Upper lobe of right lung (tissue), 1 donor: ENCODE data around the gene BAG5. TPM values are rescaled to one million over a fixed set of nuclear protein-coding genes. Genes with fewer than 3 reads are reported as not detected.

Source experiments
- ATAC-seq: fragments of 200-7000 bp; cut with Tn5 transposase; one replicate; pipeline ENCODE4 v1.9.1; 2020; ENCODE audit warnings: mild to moderate bottlenecking, moderate library complexity
- DNase-seq: peaks from one replicate; pipeline ENCODE4 v3.0.0-alpha.2; 2020
- H3K27ac ChIP-seq: fragments of 200-600 bp; one replicate; pipeline ENCODE4 v1.8.0; 2022
- H3K27me3 ChIP-seq: fragments of 200-600 bp; one replicate; pipeline ENCODE4 v1.8.0; 2022; ENCODE audit warnings: mild to moderate bottlenecking
- H3K36me3 ChIP-seq: fragments of 200-600 bp; one replicate; pipeline ENCODE4 v1.8.0; 2022
- H3K4me1 ChIP-seq: fragments of 200-600 bp; one replicate; pipeline ENCODE4 v1.8.0; 2022
- H3K4me3 ChIP-seq: fragments of 200-600 bp; one replicate; pipeline ENCODE4 v1.8.0; 2022; ENCODE audit warnings: mild to moderate bottlenecking
- H3K9me3 ChIP-seq: fragments of 200-600 bp; one replicate; pipeline ENCODE4 v1.8.0; 2022
- intact Hi-C: fragments of 100-400 bp; cut with DNase I; formaldehyde crosslinking; loops from one replicate; pipeline ENCODE4 v1.11.0; 2022
- total RNA-seq: library from RNA; stranded (reverse); fragmentation: NEBNext Ultra II Directional; extraction: Animal tissue kit (Norgen Biotek cat#: 25700); gene quantifications from one replicate; pipeline ENCODE4 v1.2.1, GENCODE V29; 2021
- TF ChIP-seq, protein P1 (sequence below): fragments of 200-600 bp; IDR thresholded peaks from one replicate; pipeline ENCODE4 v1.8.0; 2022; ENCODE audit warnings: antibody characterized with exemption
- donor health status: DM: no; HTN: yes; CAD: no; lungs with severe emphysema.

The BAG5 gene
- total RNA-seq, 1 donor from 2014 or later = 33.0 TPM

DNA sequence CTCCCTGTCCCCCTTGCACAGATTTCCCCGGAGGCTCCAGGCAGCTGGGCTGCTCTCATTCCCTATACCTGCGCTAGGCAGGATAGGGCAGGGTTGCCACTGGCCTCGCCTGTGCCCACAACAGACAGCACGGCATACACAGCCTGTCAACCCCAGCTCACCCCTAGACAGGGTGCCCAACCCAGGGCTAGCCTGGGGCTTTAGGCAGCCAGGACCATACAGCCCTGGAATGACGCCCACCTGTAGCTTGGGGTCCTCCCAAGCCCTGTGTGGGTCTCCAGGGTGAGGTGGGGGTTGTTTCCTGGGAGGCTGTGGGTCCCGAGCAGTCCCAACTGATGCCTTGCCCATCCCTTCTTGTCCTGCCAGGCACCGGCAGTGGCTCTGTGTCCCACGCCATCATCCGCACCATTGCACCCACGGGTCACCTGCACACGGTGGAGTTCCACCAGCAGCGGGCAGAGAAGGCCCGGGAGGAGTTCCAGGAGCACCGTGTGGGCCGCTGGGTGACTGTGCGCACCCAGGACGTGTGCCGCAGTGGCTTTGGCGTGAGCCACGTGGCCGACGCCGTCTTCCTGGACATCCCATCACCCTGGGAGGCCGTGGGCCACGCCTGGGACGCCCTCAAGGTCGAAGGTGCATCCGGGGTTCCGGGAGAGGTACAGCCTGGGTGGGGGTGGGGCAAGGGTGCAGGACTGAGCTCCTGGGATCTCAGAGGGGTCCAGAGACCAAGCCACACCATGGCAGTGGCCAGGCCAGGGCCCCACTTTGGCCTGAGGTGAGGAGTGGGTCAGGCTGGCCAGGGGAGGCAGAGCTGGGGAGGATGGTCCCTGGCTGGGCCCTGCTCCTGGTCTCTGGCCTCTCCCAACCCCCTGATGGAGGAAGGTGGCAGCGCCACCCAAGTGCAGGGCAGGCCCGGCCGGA lies 30.0 kb downstream of the BAG5 start:
- Histone ChIP-seq H3K36me3 (peaks cover 26% of the 10 kb centered on the region), H3K4me1 (peaks cover 23% of the 10 kb centered on the region), H3K27ac (no peak overlapping the region), H3K9me3 (no peaks in the 10 kb centered on the region), H3K4me3 (no peak overlapping the region), H3K27me3 (no peaks in the 10 kb centered on the region)
- TF ChIP-seq, protein P1, sequence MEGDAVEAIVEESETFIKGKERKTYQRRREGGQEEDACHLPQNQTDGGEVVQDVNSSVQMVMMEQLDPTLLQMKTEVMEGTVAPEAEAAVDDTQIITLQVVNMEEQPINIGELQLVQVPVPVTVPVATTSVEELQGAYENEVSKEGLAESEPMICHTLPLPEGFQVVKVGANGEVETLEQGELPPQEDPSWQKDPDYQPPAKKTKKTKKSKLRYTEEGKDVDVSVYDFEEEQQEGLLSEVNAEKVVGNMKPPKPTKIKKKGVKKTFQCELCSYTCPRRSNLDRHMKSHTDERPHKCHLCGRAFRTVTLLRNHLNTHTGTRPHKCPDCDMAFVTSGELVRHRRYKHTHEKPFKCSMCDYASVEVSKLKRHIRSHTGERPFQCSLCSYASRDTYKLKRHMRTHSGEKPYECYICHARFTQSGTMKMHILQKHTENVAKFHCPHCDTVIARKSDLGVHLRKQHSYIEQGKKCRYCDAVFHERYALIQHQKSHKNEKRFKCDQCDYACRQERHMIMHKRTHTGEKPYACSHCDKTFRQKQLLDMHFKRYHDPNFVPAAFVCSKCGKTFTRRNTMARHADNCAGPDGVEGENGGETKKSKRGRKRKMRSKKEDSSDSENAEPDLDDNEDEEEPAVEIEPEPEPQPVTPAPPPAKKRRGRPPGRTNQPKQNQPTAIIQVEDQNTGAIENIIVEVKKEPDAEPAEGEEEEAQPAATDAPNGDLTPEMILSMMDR = no peak
- no peak for ATAC-seq
- intact Hi-C loops = no loop called here
- no peak for DNase-seq

DNA sequence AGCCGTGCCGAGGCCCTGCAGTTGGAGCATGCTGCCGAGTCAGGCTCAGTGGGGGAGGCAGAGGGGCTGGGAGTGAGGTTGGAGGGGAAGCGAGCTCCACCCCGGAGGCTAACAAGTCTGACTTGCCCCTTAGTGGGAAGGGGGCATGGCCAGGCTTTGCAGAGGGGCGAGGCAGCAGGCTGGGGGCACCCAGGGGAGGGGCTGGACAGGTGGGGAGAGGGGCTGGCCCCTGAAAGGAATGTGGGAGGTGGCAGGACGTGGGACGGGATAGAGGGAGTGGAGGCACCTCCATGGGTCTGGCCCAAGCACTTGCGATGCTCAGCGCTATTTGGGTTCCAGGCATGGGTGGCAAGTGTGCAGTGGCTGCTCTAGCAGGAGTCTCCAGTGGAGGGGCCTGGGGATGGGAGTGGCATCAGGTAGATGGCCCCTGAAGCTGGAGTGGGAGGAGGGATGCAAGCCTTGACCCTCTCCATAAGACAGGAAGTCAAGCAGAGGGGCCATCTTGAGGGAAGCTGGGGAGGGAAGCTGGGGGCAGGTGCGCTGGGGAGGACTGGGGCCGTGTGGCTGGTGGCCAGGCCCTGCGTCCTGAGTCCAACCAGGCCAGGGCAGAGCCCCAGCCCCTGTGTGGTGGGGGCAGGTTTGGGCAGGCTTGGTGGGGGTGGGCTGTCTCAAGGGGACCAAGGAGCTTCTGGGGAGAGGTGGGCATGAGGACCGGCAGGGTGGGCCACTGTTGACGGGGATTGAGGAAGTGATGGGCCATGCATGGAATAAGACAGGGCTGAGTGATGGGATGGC lies 30.8 kb downstream of the BAG5 start:
- Histone ChIP-seq H3K27ac (no peak overlapping the region), H3K4me3 (no peak overlapping the region), H3K4me1 (peaks cover 27% of the 10 kb centered on the region), H3K36me3 (peaks cover 26% of the 10 kb centered on the region), H3K27me3 (no peaks in the 10 kb centered on the region), H3K9me3 (no peaks in the 10 kb centered on the region)
- ATAC-seq = no peak
- DNase-seq = no peak
- intact Hi-C loops = no loop called here
- TF ChIP-seq, protein P1 = no peak

DNA sequence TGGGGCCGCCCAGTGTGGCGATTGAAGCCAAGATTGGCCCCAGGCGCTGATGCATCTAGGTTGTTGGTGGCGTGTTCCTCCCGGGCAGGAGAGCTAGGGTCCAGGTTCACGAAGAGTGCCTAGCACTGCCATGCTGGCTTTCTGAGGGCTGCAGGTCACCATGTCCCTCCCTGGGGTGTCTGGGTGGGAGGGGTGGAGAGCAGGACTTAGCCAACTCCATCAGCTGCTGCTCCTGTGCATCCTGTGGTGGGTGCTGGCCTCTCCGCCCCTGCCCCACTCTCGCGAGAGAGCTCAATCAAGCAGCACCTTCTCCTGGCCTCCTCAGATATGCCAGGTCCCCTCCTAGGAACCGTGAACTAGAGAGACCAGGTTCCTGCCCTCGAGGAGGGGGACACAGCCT lies 31.6 kb downstream of the BAG5 start:
- TF ChIP-seq, protein P1 = no peak
- ATAC-seq (no peak), DNase-seq (no peak)
- intact Hi-C loops = no loop called here
- Histone ChIP-seq H3K27ac (no peak overlapping the region), H3K36me3 (peaks cover 26% of the 10 kb centered on the region), H3K27me3 (no peaks in the 10 kb centered on the region), H3K4me3 (no peak overlapping the region), H3K9me3 (no peaks in the 10 kb centered on the region), H3K4me1 (peaks cover 29% of the 10 kb centered on the region)

DNA sequence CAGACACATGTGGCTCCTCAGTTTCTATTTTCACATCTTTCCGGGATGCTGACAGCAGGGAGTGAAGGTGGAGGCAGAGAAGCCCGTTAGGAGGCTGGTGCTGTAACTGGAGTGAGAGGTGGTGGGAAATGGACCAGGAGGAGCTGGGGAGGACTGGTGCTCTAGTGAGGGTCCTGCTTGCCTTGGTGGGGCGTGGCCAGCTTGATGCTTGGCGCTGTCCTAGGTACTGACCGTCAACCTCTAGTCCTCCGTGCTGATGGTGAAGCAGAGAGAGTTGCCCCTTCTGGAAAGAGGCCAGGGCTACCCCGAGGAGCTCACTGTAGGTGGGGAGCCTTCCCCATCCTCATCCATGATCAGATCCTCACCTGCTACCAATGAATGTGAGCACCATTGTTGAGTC lies 32.1 kb downstream of the BAG5 start:
- Histone ChIP-seq H3K9me3 (no peaks in the 10 kb centered on the region), H3K27ac (no peak overlapping the region), H3K4me3 (no peak overlapping the region), H3K36me3 (peaks cover 26% of the 10 kb centered on the region), H3K27me3 (no peaks in the 10 kb centered on the region), H3K4me1 (peaks cover 29% of the 10 kb centered on the region)
- TF ChIP-seq, protein P1 = no peak
- intact Hi-C loops = no loop called here
- DNase-seq (no peak), ATAC-seq (no peak)

DNA sequence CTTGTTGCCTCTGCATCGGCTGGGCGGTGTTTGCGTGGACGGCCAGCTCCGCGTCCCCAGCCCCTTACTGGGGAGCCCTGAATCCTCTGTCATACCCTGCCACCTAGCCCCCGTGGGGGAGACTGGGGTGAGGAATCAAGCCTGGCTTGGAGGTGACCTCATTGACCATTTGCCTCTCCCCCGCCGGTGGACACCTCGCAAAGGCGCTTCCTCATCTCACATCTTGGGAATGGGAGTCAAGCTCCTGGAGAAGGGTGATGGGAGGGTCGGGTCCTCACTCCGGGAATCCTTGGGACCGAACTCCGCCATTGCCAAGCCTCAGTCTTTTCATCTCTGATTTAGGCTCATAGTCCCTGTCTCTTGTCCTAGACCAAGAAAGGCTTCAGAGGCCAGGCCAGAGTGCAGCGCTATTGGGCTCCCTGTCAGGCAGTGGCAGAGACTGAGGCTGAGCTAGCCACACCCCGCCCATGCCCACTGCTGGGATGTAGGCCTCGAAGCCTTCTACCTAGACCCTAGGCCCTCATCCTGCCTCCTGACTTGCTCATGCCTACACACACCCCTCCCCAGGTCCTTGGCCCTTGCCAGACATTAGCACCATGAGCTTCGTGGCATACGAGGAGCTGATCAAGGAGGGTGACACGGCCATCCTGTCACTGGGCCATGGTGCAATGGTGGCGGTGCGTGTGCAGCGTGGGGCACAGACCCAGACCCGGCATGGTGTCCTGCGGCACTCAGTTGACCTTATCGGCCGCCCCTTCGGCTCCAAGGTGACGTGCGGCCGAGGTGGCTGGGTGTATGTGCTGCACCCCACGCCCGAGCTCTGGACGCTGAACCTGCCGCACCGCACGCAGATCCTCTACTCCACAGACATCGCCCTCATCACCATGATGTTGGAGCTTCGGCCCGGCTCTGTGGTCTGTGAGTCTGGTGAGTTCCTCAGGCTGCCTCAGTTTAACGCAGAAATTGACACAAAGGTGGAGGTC lies 32.8 kb downstream of the BAG5 start:
- TF ChIP-seq, protein P1 = no peak
- Histone ChIP-seq H3K27me3 (no peaks in the 10 kb centered on the region), H3K4me1 (peaks cover 31% of the 10 kb centered on the region), H3K9me3 (no peaks in the 10 kb centered on the region), H3K4me3 (peak overlapping the region; percentile 95), H3K36me3 (peaks cover 22% of the 10 kb centered on the region), H3K27ac (peak overlapping the region; percentile 98)
- no peak for ATAC-seq
- no peak for DNase-seq
- intact Hi-C loops = no loop called here
